CD4-positive, alpha-beta T cell treated with Interleukin-10 for 1 hour (primary cell): ENCODE data around the gene RGS7.
"Not testable (repeated sequence)": the region's sequence is repeated elsewhere in the genome, so short reads cannot be mapped to it uniquely, and the experiment has no call there.

Experiments used
- DNase-seq: peaks from one replicate; pipeline ENCODE4 v3.0.0-alpha.2; 2020

RGS7 gene

DNA sequence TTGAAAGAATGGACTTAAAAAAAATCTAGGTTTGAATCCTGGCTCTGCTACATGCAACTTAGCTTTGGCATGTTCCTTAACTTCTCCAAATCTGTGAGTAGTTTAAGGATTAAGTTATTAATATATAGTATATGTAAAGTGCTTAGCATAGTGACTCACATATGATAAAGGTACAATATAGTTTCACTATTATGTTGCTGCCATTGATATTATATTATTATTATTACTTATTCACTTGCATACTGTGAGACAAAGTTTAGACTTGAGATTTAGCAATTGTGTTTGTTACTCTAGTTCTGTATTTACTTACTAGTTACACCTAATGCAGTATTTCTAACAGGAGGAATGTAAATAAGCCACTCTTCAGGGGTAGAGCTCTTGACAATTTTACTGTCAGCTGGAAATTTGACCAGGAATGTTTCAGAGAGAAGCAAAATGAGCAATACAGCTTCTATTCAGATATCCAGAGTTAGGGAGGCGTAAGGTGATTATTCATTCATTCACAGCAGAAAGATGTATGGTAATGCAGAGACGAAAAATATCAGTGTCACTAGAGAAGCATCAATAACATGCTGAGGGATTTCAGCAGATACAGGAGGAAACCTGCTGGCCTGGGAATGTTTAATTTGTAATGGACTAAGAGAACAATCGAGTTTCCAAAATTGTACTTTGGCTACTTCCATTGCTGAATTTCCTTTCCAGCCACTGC is 25.5 kb downstream of the RGS7 start:
- no peak for DNase-seq

GRCh38 chr1:241330619-241331327 is 26.2 kb downstream of the RGS7 start:
- DNase-seq, result no peak

GRCh38 chr1:241325456-241325855 is 31.5 kb downstream of the RGS7 start:
- DNase-seq, result no peak

DNA sequence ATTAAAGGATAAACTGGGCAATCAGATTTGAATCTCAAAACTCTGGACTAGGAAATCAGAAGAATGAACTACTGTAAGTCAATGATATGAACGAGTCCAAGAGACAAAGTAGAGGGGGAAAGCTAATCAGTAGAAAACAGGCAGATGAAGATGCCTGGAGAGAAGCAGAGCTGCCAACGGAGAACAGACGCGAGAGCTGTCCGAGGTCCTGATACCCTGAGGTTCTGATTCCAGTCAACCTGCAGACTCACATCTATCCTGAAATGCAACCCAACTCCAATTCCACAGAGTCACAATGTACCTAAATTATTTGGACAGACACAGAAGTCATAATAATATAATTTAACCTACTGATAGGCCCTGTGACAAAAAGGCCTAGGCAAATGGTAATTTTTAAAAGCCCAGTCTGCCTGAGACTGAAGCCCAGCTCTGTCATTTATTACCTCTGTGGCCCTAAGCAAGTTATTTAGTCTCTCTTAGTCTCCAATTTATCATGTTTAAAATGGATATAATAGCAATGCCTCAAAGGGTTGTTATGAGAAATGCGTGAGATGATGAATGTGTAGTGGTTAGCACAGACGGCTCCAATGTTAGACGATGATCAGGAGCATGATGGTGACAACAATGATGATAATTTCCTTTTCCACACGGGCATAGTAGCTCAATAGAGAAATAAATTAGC is 33.4 kb downstream of the RGS7 start:
- DNase-seq, result no peak

DNA sequence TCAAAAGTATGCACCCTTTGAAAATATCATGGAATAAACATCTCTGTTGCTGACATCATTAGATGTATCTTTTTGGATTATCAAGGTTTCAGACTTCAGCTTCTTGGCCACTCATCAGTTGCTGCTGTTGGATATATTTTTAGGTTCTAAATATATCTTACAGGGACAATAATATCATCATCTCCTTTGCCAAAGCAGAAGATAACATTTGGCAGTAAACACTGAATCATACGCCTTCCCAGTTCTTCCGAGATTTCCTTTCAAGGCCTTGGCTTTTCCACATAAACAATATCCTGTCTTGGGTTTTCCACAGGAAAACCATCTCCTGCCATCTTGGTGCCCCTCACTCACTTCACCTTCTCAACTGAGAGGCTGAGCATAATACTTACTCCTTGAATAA is 39.3 kb downstream of the RGS7 start:
- no peak for DNase-seq

DNA sequence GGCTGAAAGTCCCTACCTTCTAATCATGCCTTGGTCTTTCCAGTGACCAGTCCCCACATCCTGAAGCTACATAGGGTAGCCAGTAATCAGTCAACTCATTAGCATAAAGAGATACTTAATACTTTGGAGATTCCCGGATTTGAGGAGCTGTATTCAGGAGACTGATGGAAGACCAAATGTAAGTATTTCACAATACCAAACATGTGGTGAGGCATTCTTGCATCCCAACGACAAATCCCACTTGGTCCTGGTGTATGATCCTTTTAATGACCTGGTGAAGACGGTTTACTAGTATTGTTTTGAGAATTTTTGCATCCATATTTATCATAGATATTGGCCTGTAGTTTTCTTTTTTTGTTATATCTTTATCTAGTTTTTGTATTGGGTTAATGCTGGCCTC is 40.6 kb downstream of the RGS7 start:
- no peak for DNase-seq

DNA sequence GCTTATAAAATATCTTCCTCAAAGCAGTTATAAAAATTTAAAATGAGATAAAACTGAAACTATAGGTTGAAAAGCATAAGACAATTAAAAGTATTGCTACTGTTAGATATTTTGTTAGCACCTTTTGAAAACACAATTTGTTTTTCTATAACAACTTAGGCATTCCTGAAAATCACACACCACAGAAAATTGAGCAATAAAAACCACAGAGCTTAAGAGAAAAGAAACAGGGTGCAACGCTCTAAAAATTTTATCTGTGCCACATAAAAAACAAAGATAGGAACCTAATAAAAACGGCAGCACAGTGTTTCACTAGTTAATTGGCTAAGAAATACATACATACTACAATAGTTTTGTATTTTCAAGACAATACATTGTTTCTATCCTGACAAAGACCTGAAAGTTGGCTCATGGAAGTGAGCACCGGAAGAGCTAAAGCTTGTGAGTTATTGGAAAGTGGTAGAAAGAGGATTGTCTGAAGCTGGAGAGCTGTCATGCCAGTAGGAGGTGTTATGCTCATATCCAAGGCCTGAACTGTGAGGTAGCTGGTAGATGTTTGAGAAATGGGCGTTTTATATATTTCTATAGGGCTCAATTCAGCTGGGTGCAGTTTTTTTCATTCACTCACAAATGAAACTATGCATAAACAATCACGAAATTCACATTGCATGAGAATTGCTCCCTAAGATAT is 45.8 kb downstream of the RGS7 start:
- no peak for DNase-seq

DNA sequence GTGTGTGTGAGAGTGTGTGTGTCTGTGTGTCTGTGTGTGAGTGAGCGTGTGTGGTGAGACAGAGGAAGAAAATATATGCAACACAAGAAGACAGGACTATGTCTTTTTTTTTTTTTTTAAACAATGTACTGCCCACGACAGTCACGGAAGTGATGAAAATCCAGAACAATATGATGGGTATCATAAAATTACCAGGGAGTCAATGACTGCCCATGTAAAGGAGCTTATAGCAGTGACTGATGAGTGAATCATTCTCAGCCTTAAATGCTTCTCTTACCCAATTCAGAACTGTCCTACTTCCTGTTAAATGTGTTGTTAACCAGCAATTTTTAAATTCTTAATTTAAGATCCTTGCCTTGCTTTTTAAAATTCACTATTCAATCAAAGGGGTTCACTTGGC is 46.6 kb downstream of the RGS7 start:
- no peak for DNase-seq

DNA sequence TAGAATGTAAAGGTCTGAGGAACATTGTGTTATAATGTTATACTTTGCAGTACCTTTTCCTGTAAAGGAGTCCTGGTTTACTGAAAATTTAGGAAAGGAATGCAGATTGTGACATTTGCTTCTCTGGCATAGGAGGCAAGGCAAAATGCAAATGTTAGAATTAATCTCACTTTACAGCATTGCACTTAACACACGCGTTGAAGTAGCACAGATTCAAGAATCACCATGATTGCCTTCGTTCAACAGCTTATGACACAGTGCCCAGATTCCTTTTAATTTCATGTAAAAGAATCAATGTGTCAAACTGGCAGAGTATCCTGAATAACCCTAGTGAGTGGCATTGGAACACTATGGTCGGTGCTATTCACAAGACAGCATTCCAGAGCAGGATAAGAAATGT is 47.4 kb downstream of the RGS7 start:
- DNase-seq, result no peak

GRCh38 chr1:241308471-241308870 is 48.5 kb downstream of the RGS7 start:
- no peak for DNase-seq

GRCh38 chr1:241308011-241308410 is 49.0 kb downstream of the RGS7 start:
- no peak for DNase-seq

GRCh38 chr1:241306125-241306790 is 50.7 kb downstream of the RGS7 start:
- no peak for DNase-seq

GRCh38 chr1:241302024-241302423 is 55.0 kb downstream of the RGS7 start:
- not testable (repeated sequence) for DNase-seq

GRCh38 chr1:241299347-241299746 is 57.7 kb downstream of the RGS7 start:
- no peak for DNase-seq

DNA sequence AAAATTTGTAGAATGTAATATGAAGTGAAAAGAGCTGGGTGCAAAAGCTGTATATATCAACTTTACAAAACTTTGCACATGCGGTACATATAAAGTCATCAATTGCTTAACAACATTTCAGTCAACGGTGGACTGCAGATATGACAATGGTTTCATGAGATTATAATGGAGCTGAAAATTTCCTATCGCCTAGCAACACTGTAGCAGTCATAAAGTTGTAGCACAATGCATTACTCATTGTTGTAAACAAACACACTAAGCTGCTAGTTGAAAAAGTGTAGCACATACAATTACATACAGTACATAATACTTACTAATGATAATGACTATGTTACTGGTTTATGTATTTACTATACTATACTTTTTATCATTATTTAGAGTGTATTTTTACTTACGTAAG is 64.0 kb downstream of the RGS7 start:
- DNase-seq, result no peak

DNA sequence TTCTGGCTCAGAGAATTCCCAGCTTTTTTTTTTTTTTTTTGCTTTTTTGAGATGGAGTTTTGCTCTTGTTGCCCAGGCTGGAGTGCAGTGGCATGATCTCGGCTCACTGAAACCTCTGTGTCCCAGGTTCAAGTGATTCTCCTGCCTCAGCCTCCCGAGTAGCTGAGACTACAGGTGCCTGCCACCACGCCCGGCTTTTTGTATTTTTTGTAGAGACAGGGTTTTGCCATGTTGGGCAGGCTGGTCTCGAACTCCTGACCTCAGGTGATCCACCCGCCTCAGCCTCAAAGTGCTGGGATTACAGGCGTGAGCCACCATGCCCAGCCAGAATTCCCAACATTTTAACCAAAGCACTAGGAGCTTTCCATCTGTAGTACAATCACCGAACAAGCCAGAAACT is 65.5 kb downstream of the RGS7 start:
- not testable (repeated sequence) for DNase-seq

- DNase-seq, result no peak
These were observed 70.5 kb downstream of the RGS7 start for GRCh38 chr1:241286486-241286885.

GRCh38 chr1:241276391-241276790 is 80.6 kb downstream of the RGS7 start:
- no peak for DNase-seq

DNA sequence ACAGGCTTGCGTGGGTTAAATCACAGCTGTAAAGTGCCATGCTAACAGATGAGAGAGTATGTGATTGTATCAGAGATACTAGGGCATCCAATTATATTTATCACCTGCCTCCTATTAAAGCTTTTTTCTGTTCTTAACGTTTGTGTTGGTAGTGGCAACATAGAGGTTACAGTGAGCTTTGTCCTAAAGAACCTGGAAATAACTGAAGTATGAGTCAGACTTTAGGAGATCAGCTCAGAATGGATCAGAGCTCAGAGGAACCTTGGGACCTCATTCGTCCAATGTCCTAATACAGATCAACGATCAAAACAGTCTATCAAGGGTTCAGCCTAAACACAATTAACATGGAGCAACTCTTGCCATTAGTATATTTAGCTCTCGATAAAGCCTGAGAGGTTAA is 81.0 kb downstream of the RGS7 start:
- no peak for DNase-seq

- DNase-seq, result no peak
These were observed 81.8 kb downstream of the RGS7 start for GRCh38 chr1:241275226-241275625.

DNA sequence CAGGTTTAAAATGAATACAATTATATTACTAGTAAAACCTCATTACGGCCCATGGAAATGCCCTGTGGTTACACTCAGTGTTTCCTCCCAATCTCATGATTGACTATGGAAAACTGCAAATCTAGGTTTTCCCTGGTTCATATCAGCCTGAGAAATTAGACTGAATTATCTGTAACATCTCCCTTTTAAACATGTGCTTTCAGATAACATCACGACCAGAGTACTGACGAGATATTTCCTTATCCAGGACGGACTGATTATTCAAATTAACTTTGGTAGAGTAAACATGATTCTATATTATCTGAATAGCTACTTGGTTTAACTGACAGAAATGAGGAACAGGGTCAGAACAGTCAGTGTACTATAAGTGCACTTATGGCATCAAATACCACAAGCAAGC is 82.3 kb downstream of the RGS7 start:
- DNase-seq, result no peak

DNA sequence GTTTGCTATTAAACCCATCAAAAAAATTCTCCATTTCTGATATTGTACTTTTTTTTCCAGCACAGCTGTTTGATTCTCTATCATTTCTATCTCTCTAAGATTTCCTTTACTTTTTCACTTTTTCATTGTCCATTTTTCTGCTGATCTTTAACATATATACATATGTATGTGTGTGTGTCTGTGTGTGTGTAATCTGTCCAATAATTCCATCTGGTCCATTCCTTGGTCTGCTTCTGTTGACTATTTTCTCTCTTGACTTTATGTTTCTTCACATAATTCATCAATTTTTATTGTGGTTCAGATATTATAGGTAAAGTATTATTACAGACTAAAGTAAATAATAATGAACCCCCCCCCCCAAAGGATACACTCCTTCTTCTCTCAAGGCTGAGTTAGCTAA is 84.2 kb downstream of the RGS7 start:
- no peak for DNase-seq

DNA sequence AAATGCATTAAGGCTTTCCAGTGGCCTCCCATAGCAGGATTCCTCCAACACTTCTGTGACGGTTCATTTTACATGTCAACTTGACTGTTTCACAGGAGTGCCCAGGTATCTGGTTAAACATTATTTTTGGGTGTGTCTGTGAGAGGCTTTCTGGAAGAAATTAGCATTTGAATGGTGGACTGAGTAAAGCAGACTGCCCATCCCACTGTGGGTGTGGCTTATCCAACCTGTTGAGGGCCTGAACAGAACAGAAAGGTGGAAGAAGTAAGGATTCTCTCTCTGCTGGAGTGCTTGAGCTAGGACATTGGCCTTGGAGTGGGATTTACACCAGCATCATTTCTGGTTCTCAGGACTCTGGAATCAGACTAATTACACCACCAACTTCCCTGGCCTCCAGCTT is 85.6 kb downstream of the RGS7 start:
- no peak for DNase-seq
